K562 (cell line): ENCODE measurements around the gene GATAD2B. TPM values are rescaled to one million over a fixed set of nuclear protein-coding genes. Genes with fewer than 3 reads are reported as not detected.
A peak's percentile ranks its signal among the peaks of the same experiment; 100 is the strongest.

Experiments
- TBP ChIP-seq: optimal IDR thresholded peaks from 2 replicates; pipeline ENCODE3; 2011; ENCODE audit warnings: low read depth, low read length, improper control_type of control experiment
- VEZF1 ChIP-seq: fragments of 200-800 bp; sonication (Bioruptor generic); IDR thresholded peaks from 2 replicates; pipeline ENCODE4 v1.6.1; 2017; ENCODE audit warnings: missing genetic modification characterization, missing compliant biosample characterization
- XRCC3 ChIP-seq: fragments of 450-650 bp; IDR thresholded peaks from 2 replicates; pipeline ENCODE4 v1.6.1; 2017; ENCODE audit warnings: mild to moderate bottlenecking, moderate library complexity
- ZBTB9 ChIP-seq: fragments of 450-650 bp; formaldehyde crosslinking; IDR thresholded peaks from 2 replicates; pipeline ENCODE4 v1.4.0; 2020; ENCODE audit warnings: mild to moderate bottlenecking, moderate library complexity
- ZNF639 ChIP-seq, 2 experiments: fragments of 200-800 bp in 1 of 2; sonication (Bioruptor generic) in 1 of 2; sonication (generic) in 1 of 2; formaldehyde crosslinking in 1 of 2; IDR thresholded peaks in 1 of 2; conservative IDR thresholded peaks in 1 of 2; 2 replicates each; pipeline versions ENCODE4 v1.5.0 to v1.6.1; 2016 to 2020; ENCODE audit warnings: missing compliant biosample characterization in 1 of 2, missing genetic modification characterization in 1 of 2, missing genetic modification reagents in 1 of 2
- polyA plus RNA-seq, 8 experiments: library from polyadenylated mRNA; depleted of rRNA in 4 of 8; stranded (reverse) in 5 of 8; unstranded in 3 of 8; fragments of >200 nt; fragmentation: Nextera tagmentation in 2 of 8; fragmentation: Illumina TruSeq in 1 of 8; extraction: Ambion mirVana in 2 of 8; extraction: Trizol in 1 of 8; gene quantifications; 2 replicates each; pipeline versions ENCODE4 v1.2.1 to v1.2.3, GENCODE V29; 2011 to 2014; ENCODE audit warnings: inconsistent platforms in 1 of 8, missing spikeins in 1 of 8
- total RNA-seq, 7 experiments: library from RNA; depleted of rRNA in 6 of 7; stranded (reverse); fragments of >200 nt in 6 of 7; fragmentation: Illumina TruSeq in 2 of 7; extraction: Trizol in 2 of 7; gene quantifications; 2 replicates each; pipeline versions ENCODE4 v1.2.1 to v1.2.3, GENCODE V29; 2011 to 2021; ENCODE audit warnings: low replicate concordance in 1 of 7

Gene GATAD2B
- total and polyA plus RNA-seq, 9 of the 15 experiments (the other 6 are each of a cell fraction or from before 2014, with no cell fraction given): 1.5 to 40.2 (median 4.9) TPM

- TF ChIP-seq ZNF639 (CRISPR knock-in tag; conservative IDR thresholded peaks at IDR 0.05 in 1 of 2, IDR thresholded peaks at IDR 0.05 in 1 of 2) (peak in 1 of 2 experiments; percentile 87; a peak in 2 of 4 replicates), VEZF1 (CRISPR knock-in tag) (peak; percentile 78), ZBTB9 (CRISPR knock-in tag) (peak; percentile 82; the same call in 1 of the 2 replicates), TBP (no peak), XRCC3 (no peak)
Measured at GRCh38 chr1:153958111-153958960, 35.6 kb upstream of the GATAD2B start, which contains the start of gene CRTC2 (continued).
